RWPE1 (cell line): ENCODE data around the gene DCAF15.
A peak's percentile ranks its signal among the peaks of the same experiment; 100 is the strongest.
"Not testable (repeated sequence)": the region's sequence is repeated elsewhere in the genome, so short reads cannot be mapped to it uniquely, and the experiment has no call there.

Experiments
- CTCF ChIA-PET: fragments of 350-600 bp; sonication (Branson Sonifier 250); formaldehyde crosslinking; extraction: SDS; loops from one replicate; lab custom pipeline; 2021; lab: Yijun Ruan, JAX
- POLR2A ChIA-PET: fragments of 400-600 bp; formaldehyde crosslinking; extraction: SDS; loops from one replicate; lab custom pipeline; 2020; ENCODE audit warnings: antibody characterized with exemption; ENCODE audit not compliant: low non-redundant PET; lab: Yijun Ruan, JAX
- DNase-seq: peaks from one replicate; pipeline ENCODE4 v3.0.0; 2012; ENCODE audit warnings: low spot score
- H3K27ac ChIP-seq: fragments of 450-650 bp; 2 replicates; pipeline ENCODE4 v1.5.1; 2017
- CTCF ChIP-seq: fragments of 450-650 bp; conservative IDR thresholded peaks from 2 replicates; pipeline ENCODE4 v1.5.1; 2017; ENCODE audit warnings: low read depth, mild to moderate bottlenecking

Gene DCAF15

GRCh38 chr19:13965926-13966683 is 13.8 kb downstream of the DCAF15 start:
- no peak for DNase-seq
- ChIA-PET POLR2A (no interaction called here), CTCF (no interaction called here)
- TF ChIP-seq CTCF, result no peak
- no peak overlapping the region for H3K27ac ChIP-seq

GRCh38 chr19:13966684-13967128 is 14.4 kb downstream of the DCAF15 start:
- no peak for DNase-seq
- no peak for TF ChIP-seq CTCF
- CTCF ChIA-PET, result no interaction called here
- no peak overlapping the region for H3K27ac ChIP-seq
- POLR2A ChIA-PET, result no interaction called here

- CTCF ChIA-PET, POLR2A ChIA-PET, DNase-seq, H3K27ac ChIP-seq: not testable (repeated sequence)
Measured at GRCh38 chr19:13967206-13967605, 14.9 kb downstream of the DCAF15 start.

GRCh38 chr19:13968383-13968935 is 16.1 kb downstream of the DCAF15 start:
- 0 out of 2 replicates have a peak overlapping the region, but pooled peaks have one; percentile 1 for H3K27ac ChIP-seq
- no peak for TF ChIP-seq CTCF
- ChIA-PET POLR2A (no interaction called here), CTCF (interaction anchor here (0.5 kb wide), 1 partner anchor 26 kb away, joined by 3 read pairs; no protein-coding TSS in a partner anchor)
- no peak for DNase-seq

- H3K27ac ChIP-seq, result 0 out of 2 replicates have a peak overlapping the region, but pooled peaks have one; percentile 1
- ChIA-PET CTCF (no interaction called here), POLR2A (no interaction called here)
- no peak for DNase-seq
- no peak for TF ChIP-seq CTCF
Measured at GRCh38 chr19:13968999-13969398, 16.7 kb downstream of the DCAF15 start.

- peak overlapping the region; percentile 3; the same call in 1 of the 2 replicates for H3K27ac ChIP-seq
- no peak for DNase-seq
- ChIA-PET POLR2A (no interaction called here), CTCF (interaction anchor here (0.6 kb wide), 1 partner anchor 36 kb away, joined by 3 read pairs; no protein-coding TSS in a partner anchor)
- TF ChIP-seq CTCF, result no peak
Measured at GRCh38 chr19:13969897-13970296, 17.6 kb downstream of the DCAF15 start.

- peak overlapping the region; percentile 50 for H3K27ac ChIP-seq
- CTCF ChIA-PET, result interaction anchor here (0.6 kb wide), 2 partner anchors 138 to 244 kb away, joined by 3 to 4 read pairs; no protein-coding TSS in a partner anchor
- DNase-seq, POLR2A ChIA-PET: not testable (repeated sequence)
Measured at GRCh38 chr19:13971868-13972267, 19.6 kb downstream of the DCAF15 start.
